ENCODE results near the gene POLD3.

Gene POLD3

GRCh38 chr11:74683941-74684481, 91.6 kb downstream of the POLD3 start:
- H3K27ac ChIP-seq (ENCODE audit: low read depth in 2 of 2, low read length in 2 of 2), result no peak overlapping the region
- H3K4me3 ChIP-seq (ENCODE audit: low read length in 2 of 2), result no peak overlapping the region
- H3K4me1 ChIP-seq (ENCODE audit: control insufficient read depth in 2 of 2, insufficient read depth in 2 of 2, low read length in 2 of 2), result peaks cover 0 to 5% of the 10 kb centered on the region in 2 donors
- H3K9me3 ChIP-seq (ENCODE audit: control insufficient read depth in 2 of 2, low read length in 2 of 2), result no peaks in the 10 kb centered on the region
- H3K9ac ChIP-seq (ENCODE audit: low read depth in 1 of 2, low read length in 2 of 2), result no peak overlapping the region
- no peaks in the 10 kb centered on the region for H3K36me3 ChIP-seq (ENCODE audit: control insufficient read depth in 2 of 2, insufficient read depth in 2 of 2, low read length in 2 of 2)
- peaks cover 2 to 5% of the 10 kb centered on the region in 2 donors for H3K27me3 ChIP-seq (ENCODE audit: control insufficient read depth in 2 of 2, insufficient read depth in 2 of 2, low read length in 2 of 2)

GRCh38 chr11:74684661-74685060, 92.3 kb downstream of the POLD3 start:
- Histone ChIP-seq H3K9me3 (ENCODE audit: control insufficient read depth in 2 of 2, low read length in 2 of 2) (no peaks in the 10 kb centered on the region), H3K36me3 (ENCODE audit: control insufficient read depth in 2 of 2, insufficient read depth in 2 of 2, low read length in 2 of 2) (no peaks in the 10 kb centered on the region), H3K4me3 (ENCODE audit: low read length in 2 of 2) (no peak overlapping the region), H3K9ac (ENCODE audit: low read depth in 1 of 2, low read length in 2 of 2) (no peak overlapping the region), H3K27ac (ENCODE audit: low read depth in 2 of 2, low read length in 2 of 2) (no peak overlapping the region), H3K27me3 (ENCODE audit: control insufficient read depth in 2 of 2, insufficient read depth in 2 of 2, low read length in 2 of 2) (peaks cover 2 to 5% of the 10 kb centered on the region in 2 donors), H3K4me1 (ENCODE audit: control insufficient read depth in 2 of 2, insufficient read depth in 2 of 2, low read length in 2 of 2) (peaks cover 0 to 5% of the 10 kb centered on the region in 2 donors)

- Histone ChIP-seq H3K4me1 (ENCODE audit: control insufficient read depth in 2 of 2, insufficient read depth in 2 of 2, low read length in 2 of 2) (peaks cover 0 to 5% of the 10 kb centered on the region in 2 donors), H3K27ac (ENCODE audit: low read depth in 2 of 2, low read length in 2 of 2) (no peak overlapping the region), H3K9ac (ENCODE audit: low read depth in 1 of 2, low read length in 2 of 2) (no peak overlapping the region), H3K9me3 (ENCODE audit: control insufficient read depth in 2 of 2, low read length in 2 of 2) (no peaks in the 10 kb centered on the region), H3K36me3 (ENCODE audit: control insufficient read depth in 2 of 2, insufficient read depth in 2 of 2, low read length in 2 of 2) (no peaks in the 10 kb centered on the region), H3K27me3 (ENCODE audit: control insufficient read depth in 2 of 2, insufficient read depth in 2 of 2, low read length in 2 of 2) (peaks cover 2 to 5% of the 10 kb centered on the region in 2 donors), H3K4me3 (ENCODE audit: low read length in 2 of 2) (no peak overlapping the region)
Observed at GRCh38 chr11:74685338-74685737, 93.0 kb downstream of the POLD3 start.

GRCh38 chr11:74685905-74686304, 93.5 kb downstream of the POLD3 start:
- Histone ChIP-seq H3K27ac (ENCODE audit: low read depth in 2 of 2, low read length in 2 of 2) (no peak overlapping the region), H3K27me3 (ENCODE audit: control insufficient read depth in 2 of 2, insufficient read depth in 2 of 2, low read length in 2 of 2) (peaks cover 2 to 5% of the 10 kb centered on the region in 2 donors), H3K4me3 (ENCODE audit: low read length in 2 of 2) (no peak overlapping the region), H3K9ac (ENCODE audit: low read depth in 1 of 2, low read length in 2 of 2) (no peak overlapping the region), H3K4me1 (ENCODE audit: control insufficient read depth in 2 of 2, insufficient read depth in 2 of 2, low read length in 2 of 2) (peaks cover 0 to 5% of the 10 kb centered on the region in 2 donors), H3K9me3 (ENCODE audit: control insufficient read depth in 2 of 2, low read length in 2 of 2) (no peaks in the 10 kb centered on the region), H3K36me3 (ENCODE audit: control insufficient read depth in 2 of 2, insufficient read depth in 2 of 2, low read length in 2 of 2) (no peaks in the 10 kb centered on the region)

GRCh38 chr11:74686792-74687191, 94.4 kb downstream of the POLD3 start:
- H3K4me3 ChIP-seq (ENCODE audit: low read length in 2 of 2), result no peak overlapping the region
- no peak overlapping the region for H3K27ac ChIP-seq (ENCODE audit: low read depth in 2 of 2, low read length in 2 of 2)
- no peaks in the 10 kb centered on the region for H3K36me3 ChIP-seq (ENCODE audit: control insufficient read depth in 2 of 2, insufficient read depth in 2 of 2, low read length in 2 of 2)
- H3K9ac ChIP-seq (ENCODE audit: low read depth in 1 of 2, low read length in 2 of 2), result no peak overlapping the region
- H3K27me3 ChIP-seq (ENCODE audit: control insufficient read depth in 2 of 2, insufficient read depth in 2 of 2, low read length in 2 of 2), result peaks cover 2 to 5% of the 10 kb centered on the region in 2 donors
- H3K4me1 ChIP-seq (ENCODE audit: control insufficient read depth in 2 of 2, insufficient read depth in 2 of 2, low read length in 2 of 2), result peaks cover 0 to 5% of the 10 kb centered on the region in 2 donors
- no peaks in the 10 kb centered on the region for H3K9me3 ChIP-seq (ENCODE audit: control insufficient read depth in 2 of 2, low read length in 2 of 2)

GRCh38 chr11:74687237-74688023, 95.0 kb downstream of the POLD3 start:
- H3K27ac ChIP-seq (ENCODE audit: low read depth in 2 of 2, low read length in 2 of 2), result no peak overlapping the region
- no peak overlapping the region for H3K9ac ChIP-seq (ENCODE audit: low read depth in 1 of 2, low read length in 2 of 2)

GRCh38 chr11:74689666-74690065, 97.3 kb downstream of the POLD3 start:
- no peaks in the 10 kb centered on the region for H3K9me3 ChIP-seq (ENCODE audit: control insufficient read depth in 2 of 2, low read length in 2 of 2)
- no peaks in the 10 kb centered on the region for H3K27me3 ChIP-seq (ENCODE audit: control insufficient read depth in 2 of 2, insufficient read depth in 2 of 2, low read length in 2 of 2)
- H3K27ac ChIP-seq (ENCODE audit: low read depth in 2 of 2, low read length in 2 of 2), result no peak overlapping the region
- H3K36me3 ChIP-seq (ENCODE audit: control insufficient read depth in 2 of 2, insufficient read depth in 2 of 2, low read length in 2 of 2), result no peaks in the 10 kb centered on the region
- H3K4me1 ChIP-seq (ENCODE audit: control insufficient read depth in 2 of 2, insufficient read depth in 2 of 2, low read length in 2 of 2), result no peaks in the 10 kb centered on the region
- no peak overlapping the region for H3K4me3 ChIP-seq (ENCODE audit: low read length in 2 of 2)
- H3K9ac ChIP-seq (ENCODE audit: low read depth in 1 of 2, low read length in 2 of 2), result no peak overlapping the region

More at GRCh38 chr11:74687237-74688023, 95.0 kb downstream of the POLD3 start:
- H3K36me3 ChIP-seq (ENCODE audit: control insufficient read depth in 2 of 2, insufficient read depth in 2 of 2, low read length in 2 of 2), result no peaks in the 10 kb centered on the region
- no peaks in the 10 kb centered on the region for H3K9me3 ChIP-seq (ENCODE audit: control insufficient read depth in 2 of 2, low read length in 2 of 2)
- H3K4me1 ChIP-seq (ENCODE audit: control insufficient read depth in 2 of 2, insufficient read depth in 2 of 2, low read length in 2 of 2), result peaks cover 0 to 5% of the 10 kb centered on the region in 2 donors
- peaks cover 2 to 5% of the 10 kb centered on the region in 2 donors for H3K27me3 ChIP-seq (ENCODE audit: control insufficient read depth in 2 of 2, insufficient read depth in 2 of 2, low read length in 2 of 2)
- H3K4me3 ChIP-seq (ENCODE audit: low read length in 2 of 2), result no peak overlapping the region

- Histone ChIP-seq H3K9ac (ENCODE audit: low read depth in 1 of 2, low read length in 2 of 2) (no peak overlapping the region), H3K4me3 (ENCODE audit: low read length in 2 of 2) (no peak overlapping the region), H3K9me3 (ENCODE audit: control insufficient read depth in 2 of 2, low read length in 2 of 2) (no peaks in the 10 kb centered on the region), H3K27me3 (ENCODE audit: control insufficient read depth in 2 of 2, insufficient read depth in 2 of 2, low read length in 2 of 2) (no peaks in the 10 kb centered on the region), H3K27ac (ENCODE audit: low read depth in 2 of 2, low read length in 2 of 2) (no peak overlapping the region), H3K4me1 (ENCODE audit: control insufficient read depth in 2 of 2, insufficient read depth in 2 of 2, low read length in 2 of 2) (peaks cover 3 to 4% of the 10 kb centered on the region in 2 donors), H3K36me3 (ENCODE audit: control insufficient read depth in 2 of 2, insufficient read depth in 2 of 2, low read length in 2 of 2) (no peaks in the 10 kb centered on the region)
Observed at GRCh38 chr11:74691755-74692154, 99.4 kb downstream of the POLD3 start.

All from mucosa of rectum (tissue), 2 donors.